HG03159 (cell line): ENCODE results near the gene TEKT5.

Experiments used
- ATAC-seq: cut with Tn5 transposase; IDR thresholded peaks from one replicate; pipeline ENCODE4 v1.9.1; 2021; ENCODE audit warnings: mild to moderate bottlenecking, moderate library complexity; ENCODE audit not compliant: unreplicated experiment

TEKT5 gene

DNA sequence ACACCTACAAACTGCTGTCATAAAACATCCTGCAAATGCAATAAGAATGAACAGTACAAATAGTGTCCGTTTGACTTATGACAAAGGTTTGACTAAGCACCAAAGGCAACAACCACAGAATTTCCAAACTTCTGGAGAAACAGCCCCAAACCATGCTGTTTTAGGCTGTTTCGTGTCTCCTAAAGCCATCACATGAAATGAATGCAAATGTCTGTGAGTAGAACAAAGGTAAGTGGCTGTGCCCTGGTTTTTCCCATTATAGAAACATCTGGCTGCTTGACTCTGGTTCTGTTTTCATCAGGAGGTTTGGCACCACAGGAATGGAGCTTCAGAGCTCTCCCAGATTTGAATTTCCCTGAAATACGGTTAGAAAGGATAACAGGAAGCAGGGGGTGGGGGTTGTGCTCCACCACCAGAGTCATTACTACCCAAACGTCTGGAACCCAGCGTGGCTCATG is 109.7 kb downstream of the TEKT5 start:
- no peak for ATAC-seq

DNA sequence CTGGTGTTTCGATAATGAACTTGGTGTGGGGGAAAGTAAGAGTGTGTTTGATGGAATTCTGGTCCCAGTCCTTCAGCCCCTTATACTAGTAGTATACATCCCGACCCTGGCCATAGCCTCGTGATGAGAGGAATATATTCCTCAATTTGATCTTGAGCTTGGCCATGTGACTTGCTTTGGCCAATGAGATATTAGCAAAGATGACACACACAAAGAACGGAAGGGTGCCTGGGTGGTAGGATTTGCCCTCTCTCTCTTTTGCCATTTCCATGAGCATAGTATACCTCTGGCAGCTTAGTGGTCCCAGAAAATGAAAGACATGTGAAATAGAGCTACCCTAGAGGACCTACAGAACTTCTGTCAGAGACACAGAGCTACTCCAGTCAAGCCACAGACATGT is 111.5 kb downstream of the TEKT5 start:
- ATAC-seq: no peak

DNA sequence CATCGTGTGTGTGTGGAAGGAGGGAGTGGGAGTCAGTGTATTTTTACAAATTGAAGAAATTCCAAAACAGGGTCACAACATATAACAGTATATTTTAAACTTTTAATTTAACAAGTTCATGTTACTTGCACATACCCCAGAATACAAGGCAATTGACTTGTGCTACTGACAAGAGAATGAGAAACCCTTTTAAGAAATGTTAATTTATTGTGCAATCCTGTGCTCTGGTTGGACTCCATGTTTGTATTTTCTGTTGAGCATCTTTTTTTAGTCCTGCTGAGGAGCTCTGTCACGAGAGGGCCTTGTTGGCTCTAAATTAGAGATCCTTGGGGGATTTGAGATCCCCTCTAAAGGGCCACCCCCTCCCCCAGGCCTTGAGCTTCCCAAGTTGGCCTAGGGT is 113.2 kb downstream of the TEKT5 start:
- ATAC-seq: no peak

DNA sequence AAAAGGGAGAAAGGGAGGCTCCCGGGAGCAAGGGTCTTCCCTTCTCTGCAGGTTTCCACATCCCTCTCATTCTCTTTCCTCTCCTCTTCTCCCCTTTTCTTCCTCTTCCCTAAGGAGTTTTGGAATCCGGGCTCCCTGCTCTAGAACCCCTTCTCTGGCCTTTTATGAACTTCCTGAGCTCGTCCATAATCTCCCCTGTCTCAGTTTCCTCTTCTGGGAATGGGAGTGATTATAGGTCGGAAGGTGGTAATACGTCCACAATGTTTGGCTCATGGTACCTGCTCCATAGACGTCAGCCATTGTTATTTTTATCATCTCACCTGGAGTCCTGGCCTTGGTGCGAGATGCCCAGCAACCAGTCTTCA is 113.9 kb downstream of the TEKT5 start:
- ATAC-seq: no peak

DNA sequence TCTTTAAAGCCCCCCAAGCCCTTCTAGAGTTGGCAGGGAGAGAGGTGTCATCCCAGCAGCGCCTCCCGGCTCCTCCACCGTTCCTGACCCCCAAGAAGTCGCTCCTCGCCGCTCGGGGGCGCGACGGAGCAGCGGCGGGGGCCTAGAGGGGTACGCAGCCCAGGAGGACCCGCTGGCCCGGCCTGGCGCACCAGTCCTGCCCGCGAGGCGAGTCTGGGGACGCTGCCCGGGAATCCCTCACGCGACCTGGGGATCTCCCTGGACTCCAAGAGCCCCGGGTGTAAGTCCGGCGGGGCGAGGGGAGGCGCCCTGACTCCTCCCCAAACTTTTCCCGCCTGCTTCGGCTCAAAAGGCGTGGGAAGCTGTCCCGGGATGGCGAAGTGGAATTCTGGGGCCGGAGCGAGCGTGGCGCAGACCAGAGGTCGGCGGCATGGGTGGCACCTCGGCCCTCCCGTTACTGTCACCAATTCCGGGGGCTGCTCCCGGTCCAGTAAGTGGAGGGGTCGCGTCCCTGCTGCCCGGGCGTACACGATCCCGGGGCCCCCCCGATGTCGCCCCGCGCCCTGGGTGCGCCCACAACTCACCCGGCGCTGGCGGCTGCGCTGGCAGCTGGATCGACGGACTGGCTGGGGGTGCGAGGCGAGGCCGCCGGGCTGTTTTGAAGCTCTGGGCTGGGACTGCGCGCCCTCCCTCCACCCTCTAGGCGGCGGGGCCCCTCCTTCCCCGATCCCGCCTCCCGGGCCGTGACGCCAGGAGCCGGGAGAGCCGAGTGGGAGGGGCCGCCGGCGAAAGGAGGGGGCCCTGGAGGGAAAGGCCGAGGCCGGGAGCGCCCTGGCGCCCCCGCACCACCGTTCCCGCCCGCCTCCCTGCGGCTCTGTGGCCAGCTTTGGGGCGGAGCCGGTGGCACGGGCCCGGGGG is 114.5 kb downstream of the TEKT5 start, which contains the start of gene EMP2:
Gene EMP2 (minus strand): TSS at position 634 of the 918 bp plus-strand sequence. CDS start 32,981 bp downstream, outside the sequence.
- ATAC-seq: no peak

DNA sequence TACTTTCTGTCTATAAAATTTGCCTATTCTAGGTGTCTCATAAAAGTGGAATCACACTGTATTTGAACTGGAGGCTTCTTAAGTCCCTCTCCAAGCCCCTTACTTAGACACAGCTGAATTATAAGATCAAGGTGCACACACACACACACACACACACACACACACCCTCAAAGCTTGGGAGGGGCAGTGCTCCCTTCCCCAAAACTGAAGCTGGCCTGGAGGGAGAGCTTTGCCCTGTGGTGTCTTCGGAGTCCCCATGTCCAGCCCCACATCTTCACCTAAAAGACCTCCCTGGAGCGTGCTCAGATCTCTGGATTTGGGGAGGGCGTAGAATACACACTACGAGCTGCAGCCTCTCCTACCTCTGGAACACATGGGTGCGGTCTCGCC is 115.2 kb downstream of the TEKT5 start:
- no peak for ATAC-seq

DNA sequence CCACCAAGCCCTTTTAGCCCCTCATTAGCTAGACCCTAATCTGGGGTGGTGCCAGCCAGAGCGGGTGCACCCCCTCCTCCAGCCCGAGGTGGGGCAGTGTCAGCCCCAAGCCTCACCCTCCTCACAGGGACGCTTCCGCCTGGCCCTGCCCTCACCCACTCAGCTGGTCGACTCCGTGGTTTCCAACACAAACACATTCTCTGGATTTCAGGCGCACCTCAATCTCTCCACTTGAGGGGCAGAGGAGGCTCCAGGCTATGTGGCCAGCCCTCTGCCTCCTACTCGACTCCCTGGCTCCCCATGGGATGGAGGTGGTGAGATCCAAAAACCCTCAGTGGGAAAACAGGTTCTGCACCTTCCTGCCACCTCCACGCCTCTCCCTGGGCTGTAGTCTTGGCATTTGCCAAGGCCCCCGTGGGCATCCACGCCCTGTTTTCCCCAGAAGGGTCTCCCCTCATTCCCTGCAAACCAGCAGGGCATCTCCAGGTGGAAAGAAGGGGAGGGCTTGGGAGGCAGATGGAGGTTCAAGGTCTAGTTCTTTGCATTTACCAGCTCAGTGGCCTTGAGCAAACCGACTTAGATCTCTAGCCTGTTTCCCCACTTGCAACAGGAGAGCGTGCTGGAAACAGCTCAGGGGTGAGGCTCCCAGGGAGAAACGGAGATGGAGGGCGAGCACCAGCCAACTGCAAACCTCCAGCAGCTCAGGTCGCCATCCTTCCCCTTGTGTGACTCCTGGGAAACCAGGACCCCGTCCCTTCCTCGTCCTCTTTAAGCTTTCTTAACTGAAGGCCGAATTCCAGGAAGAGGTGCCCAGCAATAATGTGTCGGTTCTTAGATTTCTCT is 116.0 kb downstream of the TEKT5 start:
- ATAC-seq: no peak
